H1 (cell line): ENCODE measurements around the gene SEZ6L. TPM values are rescaled to one million over a fixed set of nuclear protein-coding genes. Genes with fewer than 3 reads are reported as not detected.

Experiments
- CBX8 ChIP-seq: fragments of 300-800, 300-1000 bp; sonication (generic); IDR thresholded peaks from 2 replicates; pipeline ENCODE4 v1.7.1; 2016; ENCODE audit warnings: low read depth, low read length, borderline replicate concordance
- CHD2 ChIP-seq: IDR thresholded peaks from 2 replicates; pipeline ENCODE4 v1.6.1; 2012; ENCODE audit warnings: low read length, improper control_type of control experiment
- FOSL1 ChIP-seq: IDR thresholded peaks from 2 replicates; pipeline ENCODE4 v1.6.1; 2011; ENCODE audit warnings: mild to moderate bottlenecking, low read depth, low read length, moderate library complexity; ENCODE audit not compliant: insufficient read depth
- POLR2A ChIP-seq, 2 experiments: IDR thresholded peaks; 1 replicate in 1 of 2; 2 replicates in 1 of 2; pipeline ENCODE4 v1.6.1; 2011; ENCODE audit warnings: low read depth in 2 of 2, low read length in 2 of 2, mild to moderate bottlenecking in 2 of 2; ENCODE audit errors: control extremely low read depth in 1 of 2
- RBBP5 ChIP-seq: IDR thresholded peaks from 2 replicates; pipeline ENCODE4 v1.7.1; 2012; ENCODE audit warnings: low read depth, mild to moderate bottlenecking, inconsistent platforms, low read length, moderate library complexity, borderline replicate concordance
- polyA plus RNA-seq, 7 experiments: library from polyadenylated mRNA; depleted of rRNA in 3 of 7; stranded (reverse) in 5 of 7; unstranded in 2 of 7; fragments of >200 nt in 5 of 7; fragments of 200-250 nt in 2 of 7; gene quantifications; 1 replicate in 5 of 7; 2 replicates in 1 of 7; 4 replicates in 1 of 7; pipeline versions ENCODE4 v1.2.1 to v1.2.3, GENCODE V29; 2011 to 2013; ENCODE audit warnings: missing spikeins in 2 of 7, mixed read lengths in 2 of 7
- total RNA-seq: library from RNA; stranded (reverse); fragmentation: NEBNext Ultra II Directional; extraction: Animal tissue kit (Norgen Biotek cat#: 25700); gene quantifications from 2 replicates; pipeline ENCODE4 v1.2.1, GENCODE V29; 2021

SEZ6L gene
- total and polyA plus RNA-seq, 2 of the 8 experiments (the other 6 are each of a cell fraction or from before 2014, with no cell fraction given): 0.06 to 0.33 TPM

- TF ChIP-seq RBBP5 (no peak), CBX8 (no peak), POLR2A (IDR thresholded peaks at IDR 0.05; ENCODE audit: control extremely low read depth in 1 of 2, low read depth in 2 of 2, low read length in 2 of 2) (no peak), CHD2 (no peak), FOSL1 (no peak)
Observed at GRCh38 chr22:26285632-26286031, 116.4 kb downstream of the SEZ6L start (continued).
